Measurements from ENCODE around the gene OSBPL3.

Gene OSBPL3

GRCh38 chr7:24857623-24858022 is 122.4 kb downstream of the OSBPL3 start:
- H3K9me3 ChIP-seq (ENCODE audit: control insufficient read depth, insufficient read depth, low read length), result no peaks in the 10 kb centered on the region
- H3K9ac ChIP-seq (ENCODE audit: low read depth, low read length), result no peak overlapping the region
- H3K4me1 ChIP-seq (ENCODE audit: insufficient read depth, low read length), result peaks cover 9% of the 10 kb centered on the region; the same call in 1 of the 2 replicates
- 0 out of 2 replicates have a peak, but pooled peaks cover under 1% of the 10 kb centered on the region for H3K36me3 ChIP-seq (ENCODE audit: insufficient read depth, low read length)

DNA sequence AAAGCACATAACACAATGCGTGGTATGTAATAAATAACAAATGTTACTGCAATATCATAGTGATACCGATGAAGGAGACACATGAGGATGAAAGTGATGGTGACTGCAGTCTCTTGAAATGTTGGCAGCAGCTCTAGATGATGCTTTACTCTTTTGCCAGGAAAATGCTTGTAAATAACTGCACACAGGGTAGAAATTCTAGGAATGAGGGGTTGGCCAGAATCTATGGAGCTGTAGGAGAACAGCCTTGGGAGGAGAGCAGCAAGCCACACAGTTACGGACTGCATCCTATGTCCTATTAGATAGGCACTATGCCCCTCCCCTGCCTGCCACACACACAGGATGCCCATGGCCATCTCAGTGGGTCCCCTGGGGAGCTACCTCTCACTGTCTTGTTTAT is 125.1 kb downstream of the OSBPL3 start:
- H3K4me1 ChIP-seq (ENCODE audit: insufficient read depth, low read length), result peaks cover 16% of the 10 kb centered on the region
- H3K9ac ChIP-seq (ENCODE audit: low read depth, low read length), result no peak overlapping the region
- H3K9me3 ChIP-seq (ENCODE audit: control insufficient read depth, insufficient read depth, low read length), result no peaks in the 10 kb centered on the region
- H3K36me3 ChIP-seq (ENCODE audit: insufficient read depth, low read length), result no peaks in the 10 kb centered on the region

DNA sequence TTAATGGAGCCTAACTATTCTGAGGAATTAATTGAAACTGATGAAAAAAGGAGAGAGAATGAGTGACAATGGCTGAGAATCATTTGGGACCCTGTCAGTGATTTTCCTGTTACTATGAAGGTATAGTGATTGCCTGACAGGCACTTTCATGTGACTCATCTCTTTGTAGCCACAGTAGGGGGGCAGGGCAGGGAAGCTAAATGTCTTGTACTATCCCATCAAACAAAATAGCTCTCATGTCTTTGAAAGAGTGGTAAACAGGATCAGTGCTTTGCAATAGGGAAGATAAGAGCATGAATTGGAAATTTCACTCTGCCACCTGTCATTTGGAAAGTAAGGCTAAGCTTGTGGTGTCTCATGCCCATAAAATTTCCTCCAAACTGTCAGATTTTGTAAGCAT is 128.2 kb downstream of the OSBPL3 start:
- Histone ChIP-seq H3K4me1 (ENCODE audit: insufficient read depth, low read length) (peaks cover 16% of the 10 kb centered on the region), H3K9ac (ENCODE audit: low read depth, low read length) (no peak overlapping the region), H3K9me3 (ENCODE audit: control insufficient read depth, insufficient read depth, low read length) (no peaks in the 10 kb centered on the region), H3K36me3 (ENCODE audit: insufficient read depth, low read length) (no peaks in the 10 kb centered on the region)

DNA sequence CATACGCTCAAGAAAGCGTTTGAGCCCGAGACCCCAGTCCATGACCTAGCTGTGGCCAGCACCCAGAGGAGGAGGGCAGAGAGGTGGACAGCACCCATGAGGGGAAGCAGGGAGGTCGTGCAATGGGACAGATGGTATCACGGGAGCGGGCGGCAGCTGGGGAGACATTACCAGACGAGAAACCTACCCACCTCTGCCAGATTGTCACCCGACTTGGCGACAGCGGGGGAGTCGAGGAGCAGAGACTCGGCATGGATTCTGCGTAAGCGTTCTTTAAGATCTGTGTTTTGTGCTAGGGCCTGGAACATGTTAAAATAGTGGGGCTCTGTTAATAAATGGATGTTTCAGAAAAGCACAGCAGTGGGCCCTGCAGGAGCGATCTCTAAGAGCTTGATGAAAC is 131.1 kb downstream of the OSBPL3 start:
- H3K36me3 ChIP-seq (ENCODE audit: insufficient read depth, low read length), result no peaks in the 10 kb centered on the region
- H3K4me1 ChIP-seq (ENCODE audit: insufficient read depth, low read length), result peaks cover 10% of the 10 kb centered on the region
- H3K9me3 ChIP-seq (ENCODE audit: control insufficient read depth, insufficient read depth, low read length), result no peaks in the 10 kb centered on the region
- H3K9ac ChIP-seq (ENCODE audit: low read depth, low read length), result no peak overlapping the region

DNA sequence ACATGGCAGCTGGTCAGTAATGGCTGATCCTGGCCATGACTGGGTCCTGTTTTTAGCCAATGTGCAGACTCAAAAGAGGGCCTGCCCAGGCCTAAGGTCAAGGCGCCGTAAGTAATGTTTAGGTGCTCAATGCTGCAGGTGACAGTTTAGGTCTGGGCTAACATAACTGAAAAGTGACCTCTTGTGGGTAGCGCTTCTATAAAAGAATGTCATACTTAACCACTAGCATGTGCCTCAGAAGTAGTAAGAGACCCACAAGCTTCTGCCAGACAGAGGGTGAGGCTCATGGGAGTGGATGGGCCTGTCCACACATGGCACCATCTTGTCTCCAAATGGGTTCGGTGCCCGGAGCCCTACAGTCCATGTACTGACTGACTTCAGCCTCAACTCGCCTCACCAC is 132.2 kb downstream of the OSBPL3 start:
- Histone ChIP-seq H3K9me3 (ENCODE audit: control insufficient read depth, insufficient read depth, low read length) (no peaks in the 10 kb centered on the region), H3K9ac (ENCODE audit: low read depth, low read length) (no peak overlapping the region), H3K4me1 (ENCODE audit: insufficient read depth, low read length) (peaks cover 9% of the 10 kb centered on the region; the same call in 1 of the 2 replicates), H3K36me3 (ENCODE audit: insufficient read depth, low read length) (no peaks in the 10 kb centered on the region)

DNA sequence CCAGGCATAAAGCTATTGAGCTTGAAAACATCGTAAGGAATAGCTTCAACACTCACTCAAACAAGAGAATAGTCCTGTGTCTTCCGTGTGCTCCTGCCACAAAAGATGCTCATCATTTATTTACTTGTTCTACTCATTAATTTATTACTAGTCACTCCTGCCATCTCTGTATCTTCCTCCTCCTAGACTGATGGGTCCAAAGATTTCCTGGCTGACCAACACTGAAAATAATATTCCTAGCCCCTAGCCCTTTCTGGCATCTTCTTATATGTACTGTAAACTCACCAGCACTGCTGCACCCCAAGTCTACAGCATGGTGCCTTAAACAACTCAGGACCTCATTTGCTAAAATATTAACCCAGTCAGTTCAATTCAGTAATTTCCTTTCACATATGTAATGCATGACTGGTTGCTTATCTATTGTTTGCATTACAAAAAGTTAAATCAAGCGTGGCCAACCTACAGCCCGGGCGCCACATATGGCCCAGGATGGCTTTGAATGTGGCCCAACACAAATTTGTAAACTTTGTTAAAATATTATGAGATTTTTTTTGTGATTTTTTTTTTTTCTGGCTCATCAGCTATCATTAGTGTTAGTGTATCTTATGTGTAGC is 136.1 kb downstream of the OSBPL3 start:
- Histone ChIP-seq H3K36me3 (ENCODE audit: insufficient read depth, low read length) (no peaks in the 10 kb centered on the region), H3K4me1 (ENCODE audit: insufficient read depth, low read length) (peaks cover 6% of the 10 kb centered on the region; the same call in 1 of the 2 replicates), H3K9ac (ENCODE audit: low read depth, low read length) (no peak overlapping the region), H3K9me3 (ENCODE audit: control insufficient read depth, insufficient read depth, low read length) (no peaks in the 10 kb centered on the region)

DNA sequence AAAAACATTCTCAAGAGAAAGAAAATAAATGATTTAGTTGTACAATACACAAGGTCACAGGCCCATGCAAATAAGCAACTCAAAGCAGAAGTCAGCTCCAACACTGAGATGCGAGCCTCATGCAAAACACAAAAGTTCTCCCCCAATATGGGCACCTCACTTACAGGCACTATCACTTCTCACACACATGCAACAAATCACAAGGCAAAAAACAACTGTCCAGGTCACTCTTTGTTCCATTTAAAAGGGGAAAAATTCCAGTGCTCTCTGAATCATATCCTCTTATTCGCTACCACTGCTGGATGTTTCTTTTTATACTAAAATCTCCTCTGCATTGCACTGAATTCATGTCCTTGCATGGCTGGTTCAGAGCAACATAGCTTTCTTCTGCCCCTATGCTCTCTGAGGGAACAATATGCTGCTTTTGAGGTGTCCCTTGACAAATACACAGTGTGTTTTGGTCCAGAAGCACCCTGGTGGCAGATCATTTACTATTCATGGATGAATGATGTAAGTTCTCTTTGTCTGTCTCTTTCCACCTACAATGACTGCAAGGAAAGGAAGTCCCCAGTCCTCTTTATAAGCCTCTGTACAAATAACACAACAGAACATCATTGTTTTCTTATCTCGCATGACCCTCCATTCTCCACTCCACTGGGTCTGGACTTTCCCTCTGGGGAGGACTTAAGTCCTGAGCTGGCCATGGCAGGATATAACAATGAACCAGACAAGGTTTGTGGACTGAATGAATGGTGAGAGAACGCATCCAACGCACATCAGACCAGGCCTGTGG is 137.3 kb downstream of the OSBPL3 start:
- Histone ChIP-seq H3K9me3 (ENCODE audit: control insufficient read depth, insufficient read depth, low read length) (no peaks in the 10 kb centered on the region), H3K36me3 (ENCODE audit: insufficient read depth, low read length) (no peaks in the 10 kb centered on the region), H3K9ac (ENCODE audit: low read depth, low read length) (no peak overlapping the region), H3K4me1 (ENCODE audit: insufficient read depth, low read length) (peaks cover 6% of the 10 kb centered on the region; the same call in 1 of the 2 replicates)

DNA sequence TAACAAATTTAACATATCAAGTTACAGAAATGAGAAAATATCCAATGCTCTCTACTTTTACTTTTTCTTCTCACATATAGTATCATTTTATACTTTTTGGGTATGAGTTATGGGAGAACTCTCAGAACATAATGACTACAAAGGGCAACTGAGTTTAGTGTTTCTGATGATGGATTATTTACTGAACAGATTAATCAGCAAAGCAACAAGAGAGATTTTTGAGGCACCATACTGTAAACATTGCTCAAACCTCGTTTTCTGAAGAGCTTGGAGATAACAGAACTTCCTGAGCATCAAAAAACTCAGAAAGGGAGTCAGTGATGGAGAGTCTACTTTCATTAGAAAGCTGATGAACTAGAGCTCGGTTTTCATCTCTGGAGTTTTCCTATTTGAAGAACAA is 137.9 kb downstream of the OSBPL3 start:
- Histone ChIP-seq H3K4me1 (ENCODE audit: insufficient read depth, low read length) (peaks cover 6% of the 10 kb centered on the region; the same call in 1 of the 2 replicates), H3K9me3 (ENCODE audit: control insufficient read depth, insufficient read depth, low read length) (no peaks in the 10 kb centered on the region), H3K9ac (ENCODE audit: low read depth, low read length) (no peak overlapping the region), H3K36me3 (ENCODE audit: insufficient read depth, low read length) (no peaks in the 10 kb centered on the region)

DNA sequence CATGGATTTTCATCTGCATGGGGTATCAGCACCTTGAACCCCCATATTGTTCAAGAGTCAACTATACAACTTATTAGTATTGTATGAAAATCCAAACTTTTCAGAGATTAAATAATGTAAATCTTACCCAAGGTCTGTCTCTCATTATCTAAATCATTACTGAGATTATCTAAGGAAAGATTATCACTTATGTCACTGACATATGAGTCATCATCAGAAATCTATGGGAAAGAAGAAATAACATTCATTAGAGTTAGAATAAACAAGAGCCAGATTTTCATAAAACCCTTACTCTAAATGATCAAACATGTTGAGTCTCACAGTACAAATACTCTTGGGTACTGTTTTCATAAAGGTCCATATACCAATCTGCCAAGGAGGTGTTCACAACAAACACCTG is 139.4 kb downstream of the OSBPL3 start:
- H3K9me3 ChIP-seq (ENCODE audit: control insufficient read depth, insufficient read depth, low read length), result no peaks in the 10 kb centered on the region
- no peak overlapping the region for H3K9ac ChIP-seq (ENCODE audit: low read depth, low read length)
- no peaks in the 10 kb centered on the region for H3K36me3 ChIP-seq (ENCODE audit: insufficient read depth, low read length)
- peaks cover 6% of the 10 kb centered on the region; the same call in 1 of the 2 replicates for H3K4me1 ChIP-seq (ENCODE audit: insufficient read depth, low read length)

- H3K9ac ChIP-seq (ENCODE audit: low read depth, low read length), result no peak overlapping the region
- H3K9me3 ChIP-seq (ENCODE audit: control insufficient read depth, insufficient read depth, low read length), result no peaks in the 10 kb centered on the region
- H3K4me1 ChIP-seq (ENCODE audit: insufficient read depth, low read length), result no peaks in the 10 kb centered on the region
- no peaks in the 10 kb centered on the region for H3K36me3 ChIP-seq (ENCODE audit: insufficient read depth, low read length)
Measured at GRCh38 chr7:24836084-24836483, 143.9 kb downstream of the OSBPL3 start.

DNA sequence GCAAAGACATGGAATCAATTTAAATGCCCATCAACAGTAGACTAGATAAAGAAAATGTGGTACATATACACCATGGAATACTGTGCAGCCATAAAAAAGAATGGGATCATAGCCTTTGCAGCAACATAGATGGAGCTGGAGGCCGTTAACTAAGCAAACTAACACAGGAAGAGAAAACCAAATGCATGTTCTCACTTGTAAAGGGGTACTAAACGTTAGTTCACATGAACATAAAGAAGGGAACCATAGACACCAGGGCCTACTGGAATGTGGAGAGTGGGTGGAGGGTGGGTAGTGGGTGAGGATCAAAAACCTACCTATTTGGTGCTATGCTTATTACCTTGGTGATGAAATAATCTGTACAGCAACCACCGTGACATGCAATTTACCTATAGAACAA is 144.3 kb downstream of the OSBPL3 start:
- Histone ChIP-seq H3K4me1 (ENCODE audit: insufficient read depth, low read length) (no peaks in the 10 kb centered on the region), H3K9ac (ENCODE audit: low read depth, low read length) (no peak overlapping the region), H3K36me3 (ENCODE audit: insufficient read depth, low read length) (no peaks in the 10 kb centered on the region), H3K9me3 (ENCODE audit: control insufficient read depth, insufficient read depth, low read length) (no peaks in the 10 kb centered on the region)

DNA sequence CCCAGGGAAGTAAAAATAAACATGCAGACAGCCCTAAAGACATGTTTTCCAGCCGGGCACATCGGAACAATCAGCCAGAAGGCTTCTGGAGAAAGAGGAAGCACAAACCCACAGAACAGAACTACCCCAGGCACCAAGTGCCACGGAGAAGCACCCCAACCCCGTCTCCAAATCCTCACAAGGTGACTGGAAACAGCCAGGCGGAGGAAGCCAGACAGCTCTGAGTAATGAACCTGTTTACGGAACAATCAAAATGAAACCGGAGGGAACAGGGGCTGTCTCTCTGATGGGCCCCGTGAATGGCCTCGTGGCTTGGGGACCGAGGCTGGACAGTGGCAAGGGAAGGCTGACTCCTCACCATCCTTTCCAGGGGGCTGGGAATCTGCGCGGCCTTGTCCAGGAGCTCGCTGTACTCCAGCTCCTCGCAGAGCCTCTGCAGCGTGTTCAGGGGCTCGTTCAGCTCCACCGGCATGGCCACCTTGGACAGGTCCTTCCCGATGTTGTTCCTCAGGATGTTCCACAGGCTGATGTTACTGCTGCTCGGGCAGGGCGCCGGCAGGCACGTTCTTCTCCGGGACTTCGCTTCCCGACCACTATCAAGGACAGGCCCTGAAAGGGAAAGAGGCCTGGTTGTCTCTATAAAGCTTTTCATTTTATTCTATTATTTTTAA is 145.7 kb downstream of the OSBPL3 start:
- H3K36me3 ChIP-seq (ENCODE audit: insufficient read depth, low read length), result no peaks in the 10 kb centered on the region
- H3K4me1 ChIP-seq (ENCODE audit: insufficient read depth, low read length), result no peaks in the 10 kb centered on the region
- no peaks in the 10 kb centered on the region for H3K9me3 ChIP-seq (ENCODE audit: control insufficient read depth, insufficient read depth, low read length)
- H3K9ac ChIP-seq (ENCODE audit: low read depth, low read length), result no peak overlapping the region

GRCh38 chr7:24833549-24833948 is 146.4 kb downstream of the OSBPL3 start:
- Histone ChIP-seq H3K9ac (ENCODE audit: low read depth, low read length) (no peak overlapping the region), H3K36me3 (ENCODE audit: insufficient read depth, low read length) (no peaks in the 10 kb centered on the region), H3K9me3 (ENCODE audit: control insufficient read depth, insufficient read depth, low read length) (no peaks in the 10 kb centered on the region), H3K4me1 (ENCODE audit: insufficient read depth, low read length) (no peaks in the 10 kb centered on the region)

- H3K9me3 ChIP-seq (ENCODE audit: control insufficient read depth, insufficient read depth, low read length), result no peaks in the 10 kb centered on the region
Measured at GRCh38 chr7:24831240-24831639, 148.7 kb downstream of the OSBPL3 start.

More at GRCh38 chr7:24831240-24831639, 148.7 kb downstream of the OSBPL3 start:
- Histone ChIP-seq H3K9ac (ENCODE audit: low read depth, low read length) (no peak overlapping the region), H3K36me3 (ENCODE audit: insufficient read depth, low read length) (no peaks in the 10 kb centered on the region), H3K4me1 (ENCODE audit: insufficient read depth, low read length) (peaks cover 6% of the 10 kb centered on the region; the same call in 1 of the 2 replicates)

Measured in ES-I3 (cell line).